Measurements from ENCODE around the gene MUC4.
"Not testable (repeated sequence)": the region's sequence is repeated elsewhere in the genome, so short reads cannot be mapped to it uniquely, and the experiment has no call there.

Gene MUC4

DNA sequence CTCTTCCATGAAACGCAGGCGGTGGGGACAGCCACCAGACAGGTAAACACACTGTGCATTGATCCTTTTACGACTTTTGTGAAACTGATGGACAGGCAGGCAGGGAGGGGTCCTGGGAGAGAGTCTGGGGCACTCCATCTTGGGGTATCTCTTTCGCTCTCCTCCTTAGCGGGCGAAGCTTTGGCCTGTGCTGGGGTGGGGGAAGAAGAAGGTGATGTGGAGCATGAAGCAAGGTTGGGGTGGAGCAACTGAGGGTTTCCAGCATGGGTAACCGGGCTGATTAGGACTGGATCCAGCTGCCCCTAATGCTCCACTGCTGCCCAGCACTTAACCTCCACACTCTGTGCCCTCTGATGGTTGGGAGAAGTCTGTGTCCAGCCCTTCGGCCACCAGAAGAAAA lies 65.4 kb downstream of the MUC4 start:
- no peak for DNase-seq
- Histone ChIP-seq H3K4me3 (no peak overlapping the region), H3K36me3 (peaks cover 0 to 6% (median 4%) of the 10 kb centered on the region in 3 donors), H3K9me3 (no peaks in the 10 kb centered on the region), H3K27me3 (peaks cover 0 to 25% of the 10 kb centered on the region in 2 donors), H3K27ac (no peak overlapping the region), H3K4me1 (peaks cover 0 to 5% (median 0%) of the 10 kb centered on the region in 4 donors)
- intact Hi-C loops (cut with DNase I; ENCODE audit: low total_unique reads), result no loop called here
- TF ChIP-seq, protein P1, sequence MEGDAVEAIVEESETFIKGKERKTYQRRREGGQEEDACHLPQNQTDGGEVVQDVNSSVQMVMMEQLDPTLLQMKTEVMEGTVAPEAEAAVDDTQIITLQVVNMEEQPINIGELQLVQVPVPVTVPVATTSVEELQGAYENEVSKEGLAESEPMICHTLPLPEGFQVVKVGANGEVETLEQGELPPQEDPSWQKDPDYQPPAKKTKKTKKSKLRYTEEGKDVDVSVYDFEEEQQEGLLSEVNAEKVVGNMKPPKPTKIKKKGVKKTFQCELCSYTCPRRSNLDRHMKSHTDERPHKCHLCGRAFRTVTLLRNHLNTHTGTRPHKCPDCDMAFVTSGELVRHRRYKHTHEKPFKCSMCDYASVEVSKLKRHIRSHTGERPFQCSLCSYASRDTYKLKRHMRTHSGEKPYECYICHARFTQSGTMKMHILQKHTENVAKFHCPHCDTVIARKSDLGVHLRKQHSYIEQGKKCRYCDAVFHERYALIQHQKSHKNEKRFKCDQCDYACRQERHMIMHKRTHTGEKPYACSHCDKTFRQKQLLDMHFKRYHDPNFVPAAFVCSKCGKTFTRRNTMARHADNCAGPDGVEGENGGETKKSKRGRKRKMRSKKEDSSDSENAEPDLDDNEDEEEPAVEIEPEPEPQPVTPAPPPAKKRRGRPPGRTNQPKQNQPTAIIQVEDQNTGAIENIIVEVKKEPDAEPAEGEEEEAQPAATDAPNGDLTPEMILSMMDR (IDR thresholded peaks at IDR 0.05), result no peak

DNA sequence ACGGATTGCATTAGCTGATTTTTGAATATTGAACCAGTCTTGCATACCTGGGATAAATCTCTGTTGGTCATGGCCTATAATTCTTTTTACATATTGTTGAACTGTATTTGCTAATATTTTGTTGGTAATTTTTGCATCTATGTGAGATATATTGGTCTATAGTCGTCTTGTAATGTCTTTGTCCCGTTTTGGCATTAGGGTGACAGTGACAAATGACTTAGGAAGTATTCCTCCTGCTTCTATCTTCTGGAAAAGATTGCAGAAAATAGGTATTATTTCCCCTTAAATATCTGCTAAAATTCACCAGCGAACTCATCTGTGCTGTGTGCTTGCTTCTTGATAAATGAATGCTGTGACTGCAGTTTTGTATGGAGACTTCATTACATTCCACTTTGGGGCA lies 67.3 kb downstream of the MUC4 start:
- H3K36me3 ChIP-seq, result peaks cover 0 to 6% (median 4%) of the 10 kb centered on the region in 3 donors
- H3K9me3 ChIP-seq, result no peaks in the 10 kb centered on the region
- peaks cover 0 to 5% (median 0%) of the 10 kb centered on the region in 4 donors for H3K4me1 ChIP-seq
- no peak overlapping the region for H3K4me3 ChIP-seq
- H3K27ac ChIP-seq, result no peak overlapping the region
- peaks cover 0 to 21% of the 10 kb centered on the region in 2 donors for H3K27me3 ChIP-seq
- TF ChIP-seq, protein P1 (IDR thresholded peaks at IDR 0.05), result no peak
- intact Hi-C loops (cut with DNase I; ENCODE audit: low total_unique reads), result no loop called here
- no peak for DNase-seq

DNA sequence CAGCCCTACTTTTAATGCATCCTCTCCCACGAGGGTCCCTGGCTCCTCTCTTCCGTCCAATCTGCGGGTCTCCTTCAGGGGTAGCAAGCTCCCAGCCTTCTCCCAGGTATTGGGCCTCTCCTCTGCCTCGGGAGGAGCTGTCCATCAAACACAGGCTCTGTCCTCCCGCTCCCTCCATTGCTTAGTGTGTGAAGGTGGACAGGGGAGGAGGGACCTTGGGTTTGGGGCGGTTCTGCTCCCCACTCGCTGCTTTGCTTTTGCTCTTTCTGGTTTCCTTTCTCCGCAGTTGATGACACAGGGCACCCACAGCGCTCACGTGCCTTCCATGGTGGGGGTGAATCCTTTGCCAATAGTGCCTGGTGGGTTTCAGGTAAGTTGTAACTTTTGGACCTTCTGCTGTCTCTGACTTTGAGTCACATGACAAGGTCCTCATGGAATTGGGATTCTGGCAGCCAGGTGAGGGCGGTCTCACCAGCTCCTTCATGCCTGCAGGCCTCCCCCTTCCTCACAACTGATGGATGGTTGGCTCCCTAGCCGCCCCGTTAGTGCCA lies 72.1 kb downstream of the MUC4 start:
- peaks cover 0 to 3% of the 10 kb centered on the region in 2 donors for H3K27me3 ChIP-seq
- no peak overlapping the region for H3K4me3 ChIP-seq
- DNase-seq, result no peak

GRCh38 chr3:195738274-195739044 lies 73.3 kb downstream of the MUC4 start:
- no peaks in the 10 kb centered on the region for H3K4me1 ChIP-seq
- no peak overlapping the region for H3K27ac ChIP-seq
- no peak for DNase-seq
- peaks cover 0 to 3% of the 10 kb centered on the region in 2 donors for H3K27me3 ChIP-seq
- H3K4me3 ChIP-seq, result no peak overlapping the region
- intact Hi-C loops (cut with DNase I; ENCODE audit: low total_unique reads), result no loop called here
- H3K36me3 ChIP-seq, result peaks cover 0 to 43% (median 41%) of the 10 kb centered on the region in 3 donors
- TF ChIP-seq, protein P1 (IDR thresholded peaks at IDR 0.05), result no peak
- H3K9me3 ChIP-seq, result no peaks in the 10 kb centered on the region

More for the DNA sequence above, 72.1 kb downstream of the MUC4 start:
- intact Hi-C loops (cut with DNase I; ENCODE audit: low total_unique reads), result no loop called here
- no peaks in the 10 kb centered on the region for H3K4me1 ChIP-seq
- TF ChIP-seq, protein P1 (IDR thresholded peaks at IDR 0.05), result no peak
- H3K27ac ChIP-seq, result no peak overlapping the region
- no peaks in the 10 kb centered on the region for H3K9me3 ChIP-seq
- H3K36me3 ChIP-seq, result peaks cover 0 to 32% (median 32%) of the 10 kb centered on the region in 3 donors

GRCh38 chr3:195737782-195738181 lies 73.9 kb downstream of the MUC4 start:
- H3K27me3 ChIP-seq; DNase-seq; H3K4me3 ChIP-seq; intact Hi-C loops (cut with DNase I; ENCODE audit: low total_unique reads); H3K27ac ChIP-seq; H3K9me3 ChIP-seq; H3K4me1 ChIP-seq: not testable (repeated sequence)
- peaks cover 0 to 50% (median 48%) of the 10 kb centered on the region in 3 donors for H3K36me3 ChIP-seq

DNA sequence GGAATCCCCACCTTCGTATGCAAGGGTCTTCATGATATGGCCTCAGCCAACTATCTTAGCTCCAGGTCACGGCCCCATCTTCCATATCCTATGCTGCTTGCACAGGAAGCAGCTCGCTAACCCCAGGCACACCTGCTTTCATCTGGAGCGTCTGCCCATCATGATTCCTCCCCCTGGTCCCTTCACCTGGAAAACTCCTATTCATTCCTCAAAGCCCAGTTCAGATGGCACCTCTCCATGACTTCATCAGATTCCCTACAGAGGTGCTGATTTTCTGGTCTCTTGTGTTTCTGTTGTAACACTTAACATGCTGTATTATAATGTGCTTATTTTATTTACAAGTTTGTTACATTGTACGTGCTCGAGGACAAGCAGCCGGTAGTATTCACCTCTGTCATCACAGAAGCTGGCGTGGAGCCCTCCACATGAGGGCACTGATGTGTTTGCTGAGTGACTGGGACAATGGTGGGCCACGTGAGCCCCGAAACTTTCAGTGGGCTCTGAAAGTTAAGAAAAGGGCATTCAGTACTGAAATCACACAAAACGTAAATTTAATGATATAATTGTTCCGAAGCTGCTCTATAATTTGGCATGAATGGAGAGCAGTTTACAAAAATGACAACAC lies 74.8 kb downstream of the MUC4 start:
- intact Hi-C loops (cut with DNase I; ENCODE audit: low total_unique reads), result no loop called here
- TF ChIP-seq, protein P1 (IDR thresholded peaks at IDR 0.05), result no peak
- Histone ChIP-seq H3K27ac (no peak overlapping the region), H3K9me3 (no peaks in the 10 kb centered on the region), H3K4me3 (no peak overlapping the region), H3K36me3 (peaks cover 0 to 56% (median 54%) of the 10 kb centered on the region in 3 donors), H3K4me1 (no peaks in the 10 kb centered on the region), H3K27me3 (peaks cover 0 to 3% of the 10 kb centered on the region in 2 donors)
- no peak for DNase-seq

Measured in tibial artery (tissue), 4 donors.